Neural progenitor cell (in vitro differentiated cells): ENCODE data around the gene BICD1.

Experiments used
- EZH2 ChIP-seq: fragments of 200-600 bp; sonication (generic); IDR thresholded peaks from 2 replicates; pipeline ENCODE4 v1.6.1; 2017; ENCODE audit warnings: antibody characterized with exemption, mild to moderate bottlenecking, moderate library complexity
- TF ChIP-seq, protein P1 (sequence below): fragments of 200-600 bp; sonication (generic); IDR thresholded peaks from 2 replicates; pipeline ENCODE4 v1.5.1; 2017; ENCODE audit warnings: antibody characterized with exemption, mild to moderate bottlenecking

- TF ChIP-seq EZH2: no peak
- TF ChIP-seq, protein P1, sequence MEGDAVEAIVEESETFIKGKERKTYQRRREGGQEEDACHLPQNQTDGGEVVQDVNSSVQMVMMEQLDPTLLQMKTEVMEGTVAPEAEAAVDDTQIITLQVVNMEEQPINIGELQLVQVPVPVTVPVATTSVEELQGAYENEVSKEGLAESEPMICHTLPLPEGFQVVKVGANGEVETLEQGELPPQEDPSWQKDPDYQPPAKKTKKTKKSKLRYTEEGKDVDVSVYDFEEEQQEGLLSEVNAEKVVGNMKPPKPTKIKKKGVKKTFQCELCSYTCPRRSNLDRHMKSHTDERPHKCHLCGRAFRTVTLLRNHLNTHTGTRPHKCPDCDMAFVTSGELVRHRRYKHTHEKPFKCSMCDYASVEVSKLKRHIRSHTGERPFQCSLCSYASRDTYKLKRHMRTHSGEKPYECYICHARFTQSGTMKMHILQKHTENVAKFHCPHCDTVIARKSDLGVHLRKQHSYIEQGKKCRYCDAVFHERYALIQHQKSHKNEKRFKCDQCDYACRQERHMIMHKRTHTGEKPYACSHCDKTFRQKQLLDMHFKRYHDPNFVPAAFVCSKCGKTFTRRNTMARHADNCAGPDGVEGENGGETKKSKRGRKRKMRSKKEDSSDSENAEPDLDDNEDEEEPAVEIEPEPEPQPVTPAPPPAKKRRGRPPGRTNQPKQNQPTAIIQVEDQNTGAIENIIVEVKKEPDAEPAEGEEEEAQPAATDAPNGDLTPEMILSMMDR: no peak
Measured at GRCh38 chr12:32107359-32108267, 966 bp downstream of the BICD1 start.
